GM06990 (cell line): ENCODE results near the gene AMT.

ENCODE experiments used
- DNase-seq: peaks from one replicate; pipeline ENCODE4 v3.0.0-alpha.2; 2011; ENCODE audit not compliant: insufficient read length; ENCODE audit errors: extremely low read depth
- H3K27me3 ChIP-seq: replicated peaks from 2 replicates; pipeline ENCODE4 v1.6.0; 2011; ENCODE audit warnings: low read length; ENCODE audit not compliant: control insufficient read depth, insufficient read depth
- H3K36me3 ChIP-seq: 2 replicates; pipeline ENCODE4 v1.5.1; 2011; ENCODE audit warnings: low read length; ENCODE audit not compliant: control insufficient read depth, insufficient read depth
- H3K4me3 ChIP-seq: replicated peaks from 2 replicates; pipeline ENCODE4 v1.5.1; 2011; ENCODE audit warnings: low read depth, mild to moderate bottlenecking, control low read depth, low read length
- TF ChIP-seq, protein P1 (sequence below): IDR thresholded peaks from 2 replicates; pipeline ENCODE4 v1.5.1; 2011; ENCODE audit warnings: low read length, control low read depth, mild to moderate bottlenecking, inconsistent platforms; ENCODE audit not compliant: insufficient read depth, poor library complexity, severe bottlenecking

Gene AMT

DNA sequence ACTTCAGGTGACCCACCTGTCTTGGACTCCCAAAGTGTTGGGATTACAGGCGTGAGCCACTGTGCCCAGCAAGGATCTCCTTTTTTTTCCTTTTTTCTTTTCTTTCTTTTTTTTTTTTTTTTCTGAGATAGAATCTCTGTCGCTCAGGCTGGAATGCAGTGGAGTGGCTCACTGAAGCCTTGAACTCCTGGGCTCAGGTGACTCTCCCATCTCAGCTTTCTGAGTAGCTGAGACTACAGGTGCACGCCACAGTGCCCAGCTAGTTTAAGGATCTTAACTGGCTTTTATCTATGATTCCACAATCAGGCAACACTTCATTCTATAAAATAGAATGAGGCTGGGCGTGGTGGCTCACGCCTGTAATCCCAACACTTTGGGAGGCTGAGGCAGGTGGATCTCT, 23.1 kb upstream of the AMT start:
- TF ChIP-seq, protein P1, sequence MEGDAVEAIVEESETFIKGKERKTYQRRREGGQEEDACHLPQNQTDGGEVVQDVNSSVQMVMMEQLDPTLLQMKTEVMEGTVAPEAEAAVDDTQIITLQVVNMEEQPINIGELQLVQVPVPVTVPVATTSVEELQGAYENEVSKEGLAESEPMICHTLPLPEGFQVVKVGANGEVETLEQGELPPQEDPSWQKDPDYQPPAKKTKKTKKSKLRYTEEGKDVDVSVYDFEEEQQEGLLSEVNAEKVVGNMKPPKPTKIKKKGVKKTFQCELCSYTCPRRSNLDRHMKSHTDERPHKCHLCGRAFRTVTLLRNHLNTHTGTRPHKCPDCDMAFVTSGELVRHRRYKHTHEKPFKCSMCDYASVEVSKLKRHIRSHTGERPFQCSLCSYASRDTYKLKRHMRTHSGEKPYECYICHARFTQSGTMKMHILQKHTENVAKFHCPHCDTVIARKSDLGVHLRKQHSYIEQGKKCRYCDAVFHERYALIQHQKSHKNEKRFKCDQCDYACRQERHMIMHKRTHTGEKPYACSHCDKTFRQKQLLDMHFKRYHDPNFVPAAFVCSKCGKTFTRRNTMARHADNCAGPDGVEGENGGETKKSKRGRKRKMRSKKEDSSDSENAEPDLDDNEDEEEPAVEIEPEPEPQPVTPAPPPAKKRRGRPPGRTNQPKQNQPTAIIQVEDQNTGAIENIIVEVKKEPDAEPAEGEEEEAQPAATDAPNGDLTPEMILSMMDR = no peak
- DNase-seq = no peak
- H3K27me3 ChIP-seq = no peaks in the 10 kb centered on the region
- no peak overlapping the region for H3K4me3 ChIP-seq
- no peaks in the 10 kb centered on the region for H3K36me3 ChIP-seq

DNA sequence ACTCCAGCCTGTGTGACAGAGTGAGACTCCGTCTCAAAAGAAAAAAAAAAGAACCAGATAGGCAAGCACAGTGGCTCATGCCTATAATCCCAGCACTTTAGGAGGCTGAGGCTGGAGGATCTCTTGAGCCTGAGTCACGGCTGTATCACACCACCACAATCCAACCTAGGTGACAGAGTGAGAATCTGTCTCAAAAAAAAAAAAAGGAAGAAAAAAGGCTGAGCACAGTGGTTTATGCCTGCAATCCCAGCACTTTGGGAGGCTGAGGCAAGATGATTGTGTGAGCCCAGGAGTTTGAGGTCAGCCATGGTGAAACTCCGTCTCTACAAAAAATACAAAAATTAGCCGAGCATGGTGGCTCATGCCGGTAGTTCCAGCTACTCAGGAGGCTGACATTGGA, 12.5 kb upstream of the AMT start:
- Histone ChIP-seq H3K36me3 (no peaks in the 10 kb centered on the region), H3K4me3 (no peak overlapping the region), H3K27me3 (no peaks in the 10 kb centered on the region)
- TF ChIP-seq, protein P1 = no peak
- no peak for DNase-seq

DNA sequence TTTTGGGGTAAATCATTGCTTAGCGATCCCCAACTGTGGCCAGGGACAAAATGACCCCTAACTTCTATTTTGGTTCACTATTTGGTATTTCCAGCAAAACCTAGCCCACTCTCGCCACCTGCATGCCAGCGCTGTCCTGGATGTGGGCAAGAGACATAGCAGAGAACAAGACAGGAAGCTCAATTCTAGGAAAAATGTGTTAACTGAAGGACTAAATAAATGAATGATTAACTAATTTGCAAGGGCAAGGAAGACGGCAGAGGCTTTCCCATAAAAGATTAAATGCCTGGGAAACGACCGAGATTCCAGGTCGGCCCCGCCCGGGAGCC, 6.4 kb upstream of the AMT start:
- Histone ChIP-seq H3K4me3 (peak overlapping the region; percentile 69), H3K36me3 (peaks cover 6% of the 10 kb centered on the region), H3K27me3 (no peaks in the 10 kb centered on the region)
- TF ChIP-seq, protein P1 = peak; percentile 13
- no peak for DNase-seq

DNA sequence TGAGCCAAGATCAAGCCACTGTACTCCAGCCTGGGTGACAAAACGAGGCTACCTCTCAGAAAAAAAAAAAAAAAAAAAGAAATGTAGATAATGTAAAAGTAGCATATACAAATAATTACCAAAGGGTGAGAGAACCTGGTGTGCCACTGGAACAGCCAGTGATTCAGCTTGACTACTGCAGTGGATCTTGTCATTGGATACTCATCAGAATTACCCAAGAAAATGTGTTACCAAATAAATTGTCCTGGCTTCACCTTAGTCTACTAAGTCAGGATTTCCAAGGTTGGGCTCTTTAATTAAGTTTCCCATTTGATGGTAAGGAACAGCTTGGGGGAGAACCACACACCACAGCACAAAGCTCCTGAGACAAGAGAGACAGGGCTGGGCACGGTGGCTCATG, 5.3 kb upstream of the AMT start:
- no peak for DNase-seq
- Histone ChIP-seq H3K27me3 (no peaks in the 10 kb centered on the region), H3K4me3 (no peak overlapping the region), H3K36me3 (peaks cover 8% of the 10 kb centered on the region)
- TF ChIP-seq, protein P1 = no peak

- no peak overlapping the region for H3K4me3 ChIP-seq
- H3K36me3 ChIP-seq = peaks cover 15% of the 10 kb centered on the region
- H3K27me3 ChIP-seq = no peaks in the 10 kb centered on the region
- TF ChIP-seq, protein P1 = no peak
- no peak for DNase-seq
Measured at GRCh38 chr3:49424816-49425215, 2.5 kb upstream of the AMT start.

DNA sequence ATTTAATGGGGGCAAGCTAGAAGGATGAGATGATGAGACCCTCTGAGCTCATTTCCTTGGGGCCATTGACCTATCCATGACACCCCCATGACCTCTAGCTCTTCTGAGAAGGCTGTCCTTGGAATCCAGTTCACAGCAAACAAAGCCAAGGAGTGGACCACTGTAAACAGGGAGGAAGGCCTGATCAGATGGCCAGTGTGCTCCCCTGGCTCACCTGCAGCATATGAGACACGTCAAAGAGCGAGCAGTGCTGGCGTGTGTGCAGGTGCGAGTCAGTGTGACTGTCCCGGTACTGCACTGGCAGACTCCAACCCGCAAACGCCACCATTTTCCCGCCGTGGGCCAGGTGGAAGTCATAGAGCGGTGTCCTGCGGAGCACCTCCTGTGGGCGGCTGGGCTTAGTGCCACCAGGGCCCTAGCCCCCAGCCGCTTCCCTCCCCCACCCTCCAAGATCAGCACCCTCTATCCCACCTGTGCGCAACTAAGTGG, 339 bp downstream of the AMT start:
- Histone ChIP-seq H3K27me3 (no peaks in the 10 kb centered on the region), H3K4me3 (no peak overlapping the region), H3K36me3 (peaks cover 22% of the 10 kb centered on the region)
- TF ChIP-seq, protein P1 = no peak
- no peak for DNase-seq
